GM18868 (cell line): ENCODE measurements around the gene WDR82.

Experiments used
- ATAC-seq: cut with Tn5 transposase; IDR thresholded peaks from one replicate; pipeline ENCODE4 v1.9.1; 2021; ENCODE audit warnings: mild to moderate bottlenecking, moderate library complexity; ENCODE audit not compliant: unreplicated experiment

Gene WDR82

DNA sequence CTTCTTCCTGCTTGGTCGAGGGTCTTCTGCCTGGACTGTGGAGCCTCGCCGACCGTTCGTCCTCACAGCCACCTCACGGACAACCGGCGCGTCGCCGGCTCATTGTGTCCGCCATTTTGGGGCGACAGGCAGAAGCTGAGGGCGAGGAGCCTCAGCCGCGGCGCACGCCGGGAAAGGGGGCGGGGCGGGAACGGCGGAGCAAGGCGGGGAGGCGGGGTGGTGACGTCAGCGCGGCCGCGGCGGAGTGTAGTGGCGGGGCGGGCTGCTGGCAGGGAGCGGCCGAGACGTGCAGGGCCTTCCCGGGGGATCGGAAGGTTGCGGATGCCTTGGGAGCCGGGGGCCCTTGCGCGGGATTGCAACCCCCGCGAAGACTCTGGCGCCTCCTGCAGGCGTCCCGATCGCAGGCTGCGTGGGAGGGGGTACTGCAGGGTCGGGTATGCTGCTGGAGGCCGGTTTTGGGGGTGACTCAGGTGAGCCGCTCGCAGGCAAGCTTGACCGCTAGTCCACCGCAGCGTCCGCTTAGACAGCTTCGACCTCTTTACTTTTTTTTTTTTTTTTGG, at the start of gene WDR82:
TSS of gene WDR82 (minus strand) at position 140 of the 560 bp plus-strand sequence. CDS start 288 bp downstream, outside the sequence.
- peak; percentile 87 for ATAC-seq

DNA sequence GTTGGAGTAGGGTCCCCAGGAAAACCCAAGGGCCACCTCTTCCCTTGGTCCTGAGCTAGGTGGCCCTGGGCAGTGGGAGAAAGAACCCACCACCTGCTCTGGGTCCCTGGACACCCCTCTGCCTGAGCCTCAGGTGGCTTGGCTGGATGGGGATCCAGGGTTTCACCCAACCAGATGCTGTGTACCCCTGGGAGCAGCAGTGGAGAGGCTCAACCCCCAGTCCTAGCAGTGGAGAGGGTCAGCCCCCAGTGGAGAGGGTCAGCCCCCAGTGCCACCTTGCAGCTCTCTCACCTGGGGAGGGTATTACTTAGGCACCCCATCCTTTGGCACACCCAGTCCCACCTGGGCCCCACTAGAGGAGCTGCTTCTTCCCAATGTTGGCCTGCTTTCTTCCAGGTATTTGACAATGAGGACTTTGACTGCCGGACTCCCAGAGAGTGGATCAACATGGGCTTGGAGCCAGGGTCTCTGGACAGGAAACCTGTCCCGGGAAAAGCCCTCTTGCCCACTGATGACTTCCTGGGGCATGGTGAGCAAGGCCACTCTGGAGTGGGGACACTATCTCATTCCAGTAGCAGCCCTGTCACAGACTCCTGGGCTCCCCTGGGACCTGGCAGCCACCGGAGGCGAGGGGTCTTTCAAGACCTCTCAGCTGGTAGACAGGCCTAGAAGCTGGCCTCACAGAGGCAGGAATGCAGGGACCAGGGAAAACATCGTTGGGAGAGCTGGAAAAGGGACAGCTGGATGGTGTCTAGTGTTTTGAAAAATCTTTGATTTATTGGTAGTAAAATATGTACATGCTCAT, 49.2 kb upstream of the WDR82 start:
- no peak for ATAC-seq

DNA sequence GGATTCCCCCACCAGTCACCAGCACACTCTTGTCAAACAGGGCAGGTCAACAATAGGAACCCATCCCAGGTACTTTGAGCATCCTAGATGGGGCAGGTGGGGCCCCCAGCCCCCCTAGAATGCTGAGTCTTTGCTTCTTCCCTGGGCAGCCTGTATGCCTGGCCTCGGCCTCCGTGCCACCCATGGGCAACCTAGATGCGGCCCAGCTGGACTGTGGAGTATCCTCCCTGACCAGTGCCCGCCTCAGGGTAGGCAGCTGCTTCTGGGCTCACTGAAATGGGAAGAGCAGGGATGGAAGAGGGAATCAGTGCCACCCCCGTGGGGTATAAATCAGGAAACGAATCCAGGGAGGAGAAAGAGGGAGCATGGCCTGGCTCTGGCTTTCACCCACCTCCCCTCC, 48.5 kb upstream of the WDR82 start:
- no peak for ATAC-seq

DNA sequence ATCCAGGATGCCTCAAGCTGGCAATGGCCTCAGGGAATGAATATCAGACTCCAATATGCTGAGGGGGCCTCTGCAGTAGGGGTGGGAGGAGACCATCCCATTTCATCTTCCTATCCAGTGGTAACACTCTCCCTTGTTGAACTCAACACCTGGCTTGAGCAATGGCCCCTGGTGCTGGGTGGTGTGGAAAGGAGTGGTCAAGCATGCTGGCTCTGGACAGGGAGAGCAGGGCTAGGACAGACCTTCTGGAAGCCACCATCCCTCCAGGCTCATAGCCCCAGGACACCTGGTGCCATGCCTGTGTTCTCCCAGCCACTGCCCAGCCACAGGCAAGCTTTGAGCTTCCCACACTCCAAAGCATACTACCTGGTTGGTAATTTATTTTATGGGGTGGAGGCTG, 47.2 kb upstream of the WDR82 start:
- no peak for ATAC-seq

DNA sequence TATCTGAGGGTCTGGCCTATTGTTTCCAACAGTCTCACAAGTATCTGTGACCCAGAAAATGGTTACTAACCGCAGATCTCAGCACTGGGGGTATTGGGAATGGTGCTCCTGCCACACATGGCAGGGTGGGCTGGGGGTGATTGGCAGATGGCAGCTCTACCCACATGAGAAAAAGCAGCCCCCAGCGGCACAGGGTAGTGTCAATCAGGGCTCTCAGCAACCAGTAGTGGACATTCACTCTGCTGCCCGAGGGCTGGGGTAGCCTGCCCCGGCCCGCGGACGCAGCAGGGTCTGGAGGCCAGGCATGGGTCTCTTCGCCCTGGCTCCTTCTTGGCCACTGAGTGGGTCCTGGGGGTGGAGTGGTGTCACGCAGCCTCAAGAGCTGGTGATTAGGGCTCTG, 46.2 kb upstream of the WDR82 start:
- ATAC-seq: no peak

- ATAC-seq: no peak
Observed at GRCh38 chr3:52323526-52324295, 45.3 kb upstream of the WDR82 start.

DNA sequence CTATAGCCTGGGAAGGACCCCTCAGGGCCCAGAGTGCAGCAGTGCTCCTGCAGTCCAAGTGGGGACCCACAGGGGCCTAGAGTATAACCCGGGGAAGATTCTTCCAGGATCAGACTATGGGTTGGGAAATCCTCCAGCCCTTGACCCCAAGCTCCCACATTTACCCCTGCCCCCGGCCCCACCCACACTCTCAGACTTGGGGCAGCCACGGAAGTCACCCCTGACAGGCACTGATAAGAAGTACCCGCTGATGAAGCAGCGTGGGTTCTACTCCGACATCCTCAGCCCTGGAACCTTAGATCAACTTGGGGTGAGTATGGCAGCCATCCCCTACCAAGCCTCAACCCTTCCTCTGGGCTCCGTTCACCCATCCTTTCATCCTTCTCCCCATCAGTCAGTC, 44.0 kb upstream of the WDR82 start:
- ATAC-seq: no peak

GRCh38 chr3:52321481-52321880, 43.0 kb upstream of the WDR82 start:
- ATAC-seq: no peak

GRCh38 chr3:52319921-52320595, 41.6 kb upstream of the WDR82 start:
- no peak for ATAC-seq

DNA sequence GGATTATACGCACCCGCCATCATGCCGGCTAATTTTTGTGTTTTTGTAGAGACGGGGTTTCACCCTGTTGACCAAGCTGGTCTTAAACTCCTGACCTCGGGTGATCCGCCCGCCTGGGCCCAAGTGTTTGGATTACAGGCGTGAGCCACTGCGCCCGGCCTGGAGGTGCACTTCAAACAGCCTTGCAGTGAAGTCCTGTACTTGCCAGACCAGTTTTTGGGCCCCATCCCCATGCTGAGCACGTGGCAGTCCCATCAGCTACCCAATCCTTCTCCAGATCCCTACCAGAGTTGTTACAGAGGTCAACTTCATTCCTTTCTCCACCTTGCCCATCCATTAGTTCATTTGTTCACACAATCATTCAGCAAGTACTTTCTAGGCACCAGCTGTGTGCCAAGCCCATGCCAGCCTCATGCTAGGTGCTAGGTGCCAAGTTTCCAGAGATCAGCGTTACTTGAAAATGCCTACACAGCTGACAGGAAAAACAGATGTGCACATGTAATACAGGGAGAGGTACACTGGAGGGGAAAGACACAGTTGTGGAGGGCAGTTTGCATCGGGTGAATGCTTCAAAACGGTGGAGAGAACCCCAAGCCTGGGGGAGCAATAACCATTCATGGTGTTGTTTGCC, 39.9 kb upstream of the WDR82 start:
- ATAC-seq: no peak

- ATAC-seq: no peak
Observed at GRCh38 chr3:52317208-52318000, 39.0 kb upstream of the WDR82 start.

- ATAC-seq: no peak
Observed at GRCh38 chr3:52315977-52316764, 37.7 kb upstream of the WDR82 start, which contains the start of gene DNAH1. TSS of gene DNAH1 (plus strand) at chr3:52316319. CDS start at chr3:52322443, 6,124 bp downstream.

- no peak for ATAC-seq
Observed at GRCh38 chr3:52315006-52315405, 36.6 kb upstream of the WDR82 start.

DNA sequence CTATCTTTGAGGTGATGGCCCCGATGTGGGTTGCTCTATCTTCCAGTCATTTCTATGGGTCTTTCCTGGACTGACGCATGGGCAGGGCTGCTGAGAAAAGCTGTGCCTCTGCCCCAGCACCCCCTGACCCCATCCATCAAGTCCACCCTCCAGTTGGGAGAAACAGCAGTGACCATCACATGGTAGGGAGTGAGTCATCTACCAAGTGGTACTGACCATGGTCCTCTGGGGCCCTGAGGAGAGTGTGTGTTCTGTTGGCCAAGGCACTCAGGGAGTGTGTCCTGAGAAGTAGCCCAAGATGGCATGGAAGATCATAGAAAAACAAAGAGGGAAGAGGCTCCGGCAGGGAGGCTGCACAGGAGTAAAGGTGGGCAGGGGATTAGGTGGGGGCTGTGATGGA, 36.0 kb upstream of the WDR82 start:
- ATAC-seq: no peak

DNA sequence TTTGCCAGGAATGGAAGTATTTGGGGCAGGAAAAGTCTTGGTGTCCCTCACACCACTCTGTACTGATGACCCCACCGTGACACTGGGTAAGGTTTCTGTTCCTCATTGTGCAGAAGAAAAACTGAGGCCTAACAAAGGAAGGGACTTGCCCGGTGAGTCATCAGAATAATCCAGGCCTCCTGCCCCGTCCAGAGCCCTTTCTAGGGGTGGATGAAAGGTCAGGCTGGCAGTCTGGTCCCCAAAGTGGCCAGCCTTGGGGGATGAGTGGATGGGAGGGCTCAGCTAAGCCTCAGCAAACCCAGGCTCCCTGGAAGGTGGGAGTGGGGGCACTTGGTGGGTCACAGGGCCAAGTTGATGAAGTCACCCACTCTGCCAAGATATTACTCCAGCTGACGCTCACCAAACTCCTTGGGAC, 35.3 kb upstream of the WDR82 start:
- ATAC-seq: peak; percentile 87

GRCh38 chr3:52313188-52313773, 34.8 kb upstream of the WDR82 start:
- ATAC-seq: peak; percentile 7

GRCh38 chr3:52311576-52312119, 33.2 kb upstream of the WDR82 start:
- no peak for ATAC-seq

DNA sequence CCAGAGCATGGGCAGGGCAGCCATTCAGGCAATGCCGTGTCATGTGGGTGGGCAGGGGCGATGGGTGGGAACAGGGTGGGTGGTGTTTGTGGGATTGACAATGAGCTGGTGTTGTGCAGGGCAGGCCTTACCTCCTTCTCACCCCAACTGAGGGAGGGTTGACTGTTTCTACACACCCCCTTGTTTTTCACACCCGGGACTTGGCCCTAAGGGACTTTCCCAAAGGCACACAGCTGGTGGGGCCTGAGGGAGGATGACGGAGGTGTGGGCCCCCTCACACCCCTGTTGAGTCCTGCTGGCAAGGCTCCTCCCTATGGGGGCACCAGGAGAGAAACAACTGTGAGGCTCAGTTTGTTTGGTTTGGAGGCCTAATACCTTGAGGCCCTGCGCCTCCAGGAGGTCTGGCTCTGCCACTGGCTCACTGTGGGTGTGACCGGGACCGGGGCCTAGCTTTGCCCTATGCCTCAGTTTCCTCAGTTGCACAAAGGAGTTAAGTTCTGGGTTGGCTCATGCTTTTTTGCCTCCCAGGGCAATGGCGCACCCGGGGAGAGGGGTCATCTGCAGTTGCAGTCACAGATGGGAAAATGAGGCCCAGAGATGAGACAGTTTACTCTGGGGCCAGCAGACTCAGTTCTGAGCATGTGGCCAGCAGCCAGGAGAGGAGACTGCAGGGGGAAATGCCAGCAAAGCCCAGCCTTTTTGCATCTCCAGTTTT, 32.6 kb upstream of the WDR82 start:
- peak; percentile 65 for ATAC-seq
